LoVo (cell line): Measurements from ENCODE around the gene CRYBA2.

Experiments
- DNase-seq: peaks from one replicate; pipeline ENCODE4 v3.0.0-alpha.2; 2016; ENCODE audit warnings: low spot score

CRYBA2 gene

GRCh38 chr2:218999021-218999880 lies 6.0 kb upstream of the CRYBA2 start:
- no peak for DNase-seq

DNA sequence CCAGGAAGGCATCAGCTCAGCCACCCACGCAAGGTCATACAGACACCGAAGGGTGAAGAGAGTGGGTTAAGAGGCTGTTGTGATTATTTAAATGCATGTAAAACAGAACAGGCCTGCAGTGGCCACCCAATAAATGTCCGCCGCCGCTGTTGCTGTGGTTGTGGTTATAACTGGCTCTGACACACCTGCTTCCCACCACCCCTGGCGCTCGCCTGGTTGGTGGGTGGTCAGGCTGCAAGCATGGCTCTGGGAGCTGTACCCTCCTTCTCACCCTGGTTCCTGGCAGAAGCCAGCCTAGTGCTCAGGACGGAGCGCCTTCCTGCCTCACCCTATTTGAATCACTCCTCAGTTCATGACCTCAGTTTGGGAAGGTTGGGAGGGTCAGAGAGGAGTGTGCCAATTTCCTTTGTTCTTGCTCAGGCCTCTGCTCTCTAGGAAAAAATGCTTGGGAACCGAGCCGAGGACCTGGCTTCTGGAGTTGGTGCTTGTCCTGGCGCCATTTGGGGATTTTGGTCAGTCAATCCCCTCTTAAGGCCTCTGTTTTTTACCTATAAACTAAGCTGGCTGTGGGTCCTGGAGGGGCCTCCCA lies 5.3 kb upstream of the CRYBA2 start:
- DNase-seq, result no peak

- no peak for DNase-seq
Observed at GRCh38 chr2:218997731-218998130, 4.5 kb upstream of the CRYBA2 start.

DNA sequence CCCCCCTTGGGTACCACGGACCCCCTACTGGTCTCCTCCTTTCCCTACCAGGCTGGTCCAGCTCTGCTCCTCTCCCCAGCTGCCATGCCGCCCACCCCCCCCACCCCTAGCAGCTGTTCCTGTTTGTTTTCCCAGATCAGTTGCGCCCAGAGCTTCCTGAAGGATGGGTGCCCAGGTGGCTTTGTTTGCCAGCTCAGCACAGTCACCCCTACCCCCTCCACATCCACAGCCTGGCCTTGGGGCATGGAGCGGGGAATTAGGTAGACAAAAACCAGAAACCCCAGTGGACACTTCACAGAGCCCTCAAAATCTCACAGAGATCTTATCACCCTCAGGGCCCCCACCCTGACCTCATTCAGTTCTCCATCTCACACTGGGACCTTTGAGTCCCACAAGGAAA lies 3.7 kb upstream of the CRYBA2 start:
- DNase-seq, result no peak

GRCh38 chr2:218995972-218996711 lies 2.9 kb upstream of the CRYBA2 start:
- peak; percentile 91 for DNase-seq

DNA sequence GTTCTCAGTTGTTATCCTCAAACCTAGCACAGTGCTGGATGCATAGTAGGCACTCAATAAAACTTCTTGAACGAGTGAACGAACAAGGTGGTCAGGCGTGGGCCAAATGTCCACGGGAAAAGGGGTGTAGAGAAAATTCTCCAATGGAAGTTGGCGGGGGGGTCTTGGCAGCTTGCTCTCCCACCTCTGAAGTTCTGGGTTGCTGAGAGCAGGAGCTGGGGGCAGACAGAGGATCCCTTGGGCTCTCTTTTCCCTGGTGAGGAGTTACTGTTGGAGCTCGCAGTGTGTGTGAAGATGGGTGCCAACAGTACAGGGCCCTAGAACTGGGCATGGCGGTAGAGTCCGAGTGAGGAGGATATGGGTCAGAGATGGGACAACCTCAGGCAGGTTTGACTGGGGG lies 2.3 kb upstream of the CRYBA2 start:
- no peak for DNase-seq

DNA sequence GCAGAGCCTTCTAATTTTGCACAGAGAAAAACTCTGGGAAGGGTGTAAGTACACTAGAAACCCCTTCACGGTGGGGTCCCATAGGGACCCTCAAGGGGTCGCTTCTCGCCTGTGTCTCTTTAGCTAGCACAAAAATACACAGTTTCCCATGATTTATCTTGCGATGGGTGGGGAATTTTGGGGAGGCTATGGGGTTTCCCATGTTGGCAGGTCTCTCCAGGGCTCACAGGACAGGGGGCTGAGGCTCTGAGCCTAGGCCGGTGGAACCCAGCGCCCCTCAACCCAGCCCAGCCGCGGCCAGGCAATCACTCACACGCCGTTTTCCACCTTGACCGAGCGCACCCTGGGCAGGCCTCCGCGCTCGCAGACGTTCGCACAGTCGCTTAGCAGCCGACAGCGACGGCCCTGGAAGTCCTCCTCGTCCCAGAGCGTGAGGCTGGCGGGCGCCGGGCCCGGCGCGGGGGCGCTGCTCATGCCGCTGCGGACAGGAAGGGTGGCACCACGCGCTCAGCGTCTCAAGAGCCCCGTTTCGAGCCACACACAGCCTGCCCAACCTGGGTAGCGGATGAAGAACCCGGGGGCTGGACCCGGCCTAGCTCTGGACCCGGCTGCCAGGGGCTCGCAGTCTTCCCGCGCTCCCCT lies 398 bp downstream of the CRYBA2 start:
- DNase-seq, result no peak

GRCh38 chr2:218992196-218992595 lies 1.0 kb downstream of the CRYBA2 start:
- no peak for DNase-seq

- no peak for DNase-seq
Observed at GRCh38 chr2:218991674-218992168, 1.5 kb downstream of the CRYBA2 start.

DNA sequence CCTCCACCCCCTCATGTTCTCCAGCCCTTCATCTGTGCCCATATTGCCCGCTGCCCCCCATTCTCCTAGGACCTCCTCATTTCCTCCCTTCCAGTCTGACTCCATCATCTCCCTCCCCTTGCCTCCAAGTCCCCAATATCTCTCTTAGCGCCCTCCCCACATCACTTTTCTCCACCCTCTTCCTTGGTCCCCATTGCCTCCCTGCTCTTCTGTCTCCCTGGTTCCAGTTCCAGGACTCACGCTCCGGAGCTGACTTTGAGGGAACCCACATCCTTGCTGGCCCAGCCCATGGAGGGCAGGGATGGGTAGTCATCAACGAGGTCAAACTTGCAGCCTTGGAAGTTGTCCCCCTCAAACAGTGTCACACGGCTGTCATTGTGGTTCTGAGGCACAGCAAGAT lies 2.6 kb downstream of the CRYBA2 start:
- DNase-seq, result no peak

- DNase-seq, result no peak
Observed at GRCh38 chr2:218990052-218990451, 3.2 kb downstream of the CRYBA2 start.

DNA sequence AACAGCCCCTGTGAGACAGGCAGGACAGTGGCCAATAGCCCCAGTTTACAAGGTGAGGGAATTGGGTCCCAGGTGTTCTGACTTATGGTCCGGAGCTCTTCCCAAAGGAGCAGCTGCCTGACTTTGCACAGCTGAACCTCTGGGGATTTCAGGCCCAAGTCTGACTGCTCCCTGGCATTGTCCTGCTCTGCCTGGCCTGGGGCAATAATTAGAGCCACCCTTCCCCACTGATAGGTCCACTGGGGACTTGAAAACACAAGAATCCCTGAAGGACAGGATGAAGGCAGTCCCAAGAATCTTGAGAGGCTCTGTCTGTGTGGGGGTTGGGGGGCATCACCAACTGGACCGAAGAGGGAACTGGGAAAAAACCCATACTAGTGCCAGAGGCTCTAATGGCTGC lies 4.6 kb downstream of the CRYBA2 start:
- no peak for DNase-seq

GRCh38 chr2:218988164-218988563 lies 5.1 kb downstream of the CRYBA2 start:
- no peak for DNase-seq

DNA sequence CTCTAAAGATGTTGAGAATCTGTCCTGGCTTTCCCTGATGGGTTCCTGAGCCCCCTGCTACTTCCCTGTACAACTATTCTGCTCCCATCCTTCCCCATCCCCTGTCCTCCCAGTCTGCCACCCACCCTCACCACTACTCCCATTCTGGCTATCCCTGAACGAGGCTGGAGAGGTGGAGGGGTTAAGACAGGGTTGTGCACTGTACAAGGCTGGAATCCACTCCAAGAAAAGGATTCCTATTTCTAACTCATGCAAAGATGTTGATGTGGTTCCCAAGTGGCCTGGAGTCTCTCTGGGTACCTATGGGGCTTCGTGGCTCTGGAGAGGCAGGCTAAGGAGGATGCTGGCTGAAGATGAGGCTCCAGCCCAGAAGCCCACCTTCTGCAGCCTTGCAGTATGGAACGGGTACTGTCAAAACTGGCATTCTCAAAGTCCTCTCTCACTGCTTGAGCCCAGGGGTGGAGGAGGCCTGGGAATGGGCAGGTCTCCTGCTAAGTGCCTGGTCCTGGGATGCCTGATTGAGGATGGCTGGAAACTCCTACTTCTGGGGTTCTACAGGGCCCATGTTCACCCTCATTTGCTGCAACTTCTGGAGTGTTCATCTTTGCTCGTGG lies 7.0 kb downstream of the CRYBA2 start:
- no peak for DNase-seq

- no peak for DNase-seq
Observed at GRCh38 chr2:218985325-218986091, 7.7 kb downstream of the CRYBA2 start.

GRCh38 chr2:218985021-218985324 lies 8.2 kb downstream of the CRYBA2 start, which contains the start of gene FEV:
Gene FEV (minus strand): TSS chr2:218985184. CDS start chr2:218985075, 109 bp downstream.
- DNase-seq, result no peak

- DNase-seq, result no peak
Observed at GRCh38 chr2:218984239-218985020, 8.8 kb downstream of the CRYBA2 start.

DNA sequence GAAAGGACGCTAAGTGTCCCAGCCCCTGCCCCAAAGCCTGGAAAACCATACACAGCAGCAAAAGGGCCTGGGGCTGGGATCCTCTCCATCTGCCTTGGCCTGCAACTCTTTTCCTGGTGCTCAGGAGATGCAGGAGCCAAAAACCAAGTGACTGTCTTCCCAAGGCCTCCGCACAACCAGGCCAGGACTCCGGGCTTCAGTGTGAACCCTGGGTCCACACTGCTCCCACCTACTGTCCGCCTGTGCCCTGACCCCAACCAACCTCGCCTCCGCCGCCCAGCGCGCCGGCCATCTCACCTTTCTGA lies 9.3 kb downstream of the CRYBA2 start:
- no peak for DNase-seq

DNA sequence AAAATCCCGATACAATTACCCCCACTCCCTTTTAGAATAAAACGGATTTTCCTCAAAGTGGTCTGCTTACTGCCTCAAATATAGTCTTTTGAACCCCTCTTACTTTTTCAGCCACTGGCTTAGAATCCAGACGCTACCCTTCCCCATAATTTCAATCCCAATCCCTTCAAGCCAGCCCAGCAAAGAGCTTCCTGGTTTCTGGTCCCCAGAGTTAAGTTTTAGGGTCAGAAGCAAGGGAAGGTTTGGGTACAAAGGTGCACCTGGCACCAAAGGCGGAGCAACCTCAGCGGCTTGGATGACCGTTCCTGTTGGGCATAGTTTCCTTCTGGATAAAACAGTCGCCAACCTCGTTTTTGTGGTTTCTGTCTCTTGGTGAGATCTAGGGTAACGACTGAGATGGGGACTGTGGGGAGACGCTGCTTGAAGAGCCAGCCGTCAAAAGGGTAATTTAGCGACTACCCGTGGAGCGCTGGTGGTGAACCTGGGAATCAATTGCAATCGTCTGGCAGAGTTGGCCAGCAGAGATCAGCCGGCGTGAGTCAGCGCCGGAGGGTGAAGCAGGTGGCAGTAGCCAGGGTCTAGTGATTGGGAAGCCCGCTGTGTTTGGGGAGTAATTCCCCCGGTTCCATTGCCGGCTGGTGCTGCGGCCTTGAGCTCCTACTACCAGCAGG lies 9.8 kb downstream of the CRYBA2 start:
- no peak for DNase-seq
